Right kidney (tissue), 1 donor: ENCODE measurements around the gene FBXO31.
"Not testable (repeated sequence)": the region's sequence is repeated elsewhere in the genome, so short reads cannot be mapped to it uniquely, and the experiment has no call there.

Source experiments
- DNase-seq: peaks from one replicate; pipeline ENCODE4 v3.0.0-alpha.2; 2016

Gene FBXO31

GRCh38 chr16:87384875-87385167 lies 1.2 kb upstream of the FBXO31 start:
- not testable (repeated sequence) for DNase-seq

GRCh38 chr16:87384162-87384874 lies 742 bp upstream of the FBXO31 start:
- peak; percentile 96 for DNase-seq

- no peak for DNase-seq
Observed at GRCh38 chr16:87382023-87382785, 1.4 kb downstream of the FBXO31 start.

- no peak for DNase-seq
Observed at GRCh38 chr16:87380881-87381280, 2.7 kb downstream of the FBXO31 start.

GRCh38 chr16:87380403-87380802 lies 3.2 kb downstream of the FBXO31 start:
- no peak for DNase-seq

- not testable (repeated sequence) for DNase-seq
Observed at GRCh38 chr16:87379312-87379752, 4.2 kb downstream of the FBXO31 start.

GRCh38 chr16:87376660-87377059 lies 6.9 kb downstream of the FBXO31 start:
- no peak for DNase-seq

- DNase-seq: no peak
Observed at GRCh38 chr16:87375426-87376135, 8.0 kb downstream of the FBXO31 start.

- DNase-seq: no peak
Observed at GRCh38 chr16:87374313-87374712, 9.3 kb downstream of the FBXO31 start.

GRCh38 chr16:87372305-87372704 lies 11.3 kb downstream of the FBXO31 start:
- DNase-seq: no peak

GRCh38 chr16:87371261-87371866 lies 12.2 kb downstream of the FBXO31 start:
- no peak for DNase-seq

GRCh38 chr16:87369796-87370719 lies 13.5 kb downstream of the FBXO31 start:
- DNase-seq: no peak

GRCh38 chr16:87369117-87369765 lies 14.3 kb downstream of the FBXO31 start:
- no peak for DNase-seq

- DNase-seq: no peak
Observed at GRCh38 chr16:87368029-87368770, 15.4 kb downstream of the FBXO31 start.

- DNase-seq: no peak
Observed at GRCh38 chr16:87367529-87367928, 16.0 kb downstream of the FBXO31 start.

GRCh38 chr16:87366930-87367329 lies 16.6 kb downstream of the FBXO31 start:
- DNase-seq: no peak

GRCh38 chr16:87366288-87366687 lies 17.3 kb downstream of the FBXO31 start:
- DNase-seq: no peak

GRCh38 chr16:87365021-87365713 lies 18.4 kb downstream of the FBXO31 start:
- DNase-seq: no peak

GRCh38 chr16:87363771-87364455 lies 19.7 kb downstream of the FBXO31 start:
- no peak for DNase-seq
